Tongue (tissue), 2 donors: ENCODE results near the gene GCGR. TPM values are rescaled to one million over a fixed set of nuclear protein-coding genes. Genes with fewer than 3 reads are reported as not detected.

Source experiments
- DNase-seq: peaks from one replicate; pipeline ENCODE4 v3.0.0-alpha.2; 2015
- total RNA-seq: library from RNA; depleted of rRNA; stranded (reverse); fragments of >200 nt; gene quantifications from one replicate; pipeline ENCODE4 v1.2.3, GENCODE V29; 2014

The GCGR gene
- total RNA-seq, 1 donor from 2014 or later = not detected

DNA sequence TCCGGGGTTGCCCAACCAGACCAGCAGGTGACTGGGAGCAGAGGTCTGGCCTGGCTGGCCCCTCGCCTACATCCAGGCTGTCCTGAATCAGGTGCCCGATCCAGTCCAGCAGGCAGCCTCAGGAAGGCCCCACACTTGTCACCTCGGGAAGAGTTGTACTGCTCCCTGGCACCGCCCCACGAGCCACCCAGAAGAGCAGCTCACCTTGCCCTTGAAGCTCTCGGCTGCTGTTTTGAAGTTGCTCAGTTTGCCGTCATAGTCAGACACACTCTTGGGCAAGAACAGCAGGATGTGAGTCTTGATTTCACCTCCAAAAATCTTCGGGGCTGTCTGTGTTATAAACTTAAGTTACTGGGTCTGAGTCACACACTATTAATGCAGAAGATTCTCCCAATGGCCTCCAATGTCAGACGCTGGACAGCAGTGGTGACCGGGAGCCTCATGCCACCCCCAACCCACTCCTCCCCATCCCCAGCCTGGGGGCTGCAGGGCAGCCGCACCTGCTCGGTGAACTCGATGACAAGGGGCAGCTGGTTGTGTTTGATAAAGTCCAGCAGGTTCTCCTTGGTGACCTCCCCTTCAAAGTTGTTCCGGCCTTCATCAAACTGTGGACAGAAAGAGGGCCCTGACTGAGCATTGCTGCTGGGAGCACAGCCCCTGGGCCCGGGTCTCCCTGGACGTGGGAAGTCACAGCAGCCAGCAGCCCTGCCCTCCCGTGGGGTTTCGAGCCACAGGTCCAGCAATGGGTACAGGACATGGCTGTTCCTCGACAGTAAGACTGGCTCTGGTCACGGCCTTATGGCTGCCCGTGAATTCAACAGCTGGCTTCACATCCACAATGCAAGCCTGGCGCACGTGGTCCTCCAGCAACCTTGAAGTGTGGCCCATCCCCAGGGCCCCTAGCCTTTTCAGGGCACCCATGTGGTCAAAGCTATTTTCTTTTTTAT is 43.1 kb downstream of the GCGR start:
- DNase-seq = no peak

DNA sequence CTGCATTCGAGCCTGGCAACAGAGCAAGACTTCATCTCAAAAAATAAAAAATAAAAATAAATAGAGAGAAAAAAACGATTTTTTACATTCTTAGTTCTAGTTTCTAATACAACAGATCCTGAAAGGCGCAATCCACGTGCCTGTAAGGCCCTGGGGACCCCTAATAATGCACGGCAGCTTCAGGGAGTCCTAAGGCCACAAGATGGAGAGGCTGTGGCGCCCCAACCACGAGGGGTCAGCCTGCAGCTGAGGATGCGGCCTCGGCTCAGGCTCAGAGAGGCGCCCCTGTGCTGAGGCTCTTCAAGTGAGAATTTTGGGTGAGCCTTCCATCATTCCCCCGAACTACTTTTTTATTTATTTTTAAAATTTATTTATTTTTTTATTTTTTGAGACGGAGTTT is 45.5 kb downstream of the GCGR start:
- DNase-seq = no peak

DNA sequence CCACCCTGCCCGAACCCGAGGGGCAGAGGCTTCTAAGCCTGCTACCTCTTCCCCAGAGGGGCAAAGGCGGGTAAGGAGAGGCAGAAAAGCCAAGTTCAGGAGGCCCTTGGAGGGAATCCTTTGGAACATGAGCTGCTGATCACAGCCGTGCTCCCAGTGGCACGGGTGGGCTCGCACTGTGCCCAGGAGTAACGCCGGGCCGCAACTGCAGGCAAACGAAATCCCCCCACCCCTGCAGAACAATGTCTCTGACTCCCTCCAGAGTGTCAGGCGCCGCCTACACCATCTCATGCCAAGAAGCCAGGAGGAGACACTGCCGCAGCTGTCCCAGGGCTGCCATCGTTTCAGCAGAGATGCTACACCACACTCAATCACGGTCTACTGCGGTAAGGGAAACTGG is 47.5 kb downstream of the GCGR start:
- no peak for DNase-seq

DNA sequence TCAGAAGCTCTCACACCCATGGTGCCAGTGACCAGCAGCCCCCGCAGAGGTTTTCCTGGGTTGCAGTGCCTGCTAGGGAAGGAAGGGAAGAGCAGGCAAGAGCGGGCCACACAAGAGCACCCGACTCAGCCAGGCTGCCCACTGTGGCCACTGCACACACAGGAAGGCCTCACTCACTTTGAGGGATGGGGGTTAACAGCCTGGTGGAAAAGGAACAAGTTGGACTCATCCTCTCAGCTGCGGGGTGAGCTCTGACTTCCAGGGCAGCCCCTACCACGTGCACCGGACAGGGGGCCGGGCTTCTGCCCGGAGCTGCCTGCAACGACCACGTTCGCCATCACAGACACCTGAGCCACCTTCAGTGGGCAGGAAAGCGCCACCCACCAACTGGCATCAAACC is 48.3 kb downstream of the GCGR start:
- DNase-seq = no peak

DNA sequence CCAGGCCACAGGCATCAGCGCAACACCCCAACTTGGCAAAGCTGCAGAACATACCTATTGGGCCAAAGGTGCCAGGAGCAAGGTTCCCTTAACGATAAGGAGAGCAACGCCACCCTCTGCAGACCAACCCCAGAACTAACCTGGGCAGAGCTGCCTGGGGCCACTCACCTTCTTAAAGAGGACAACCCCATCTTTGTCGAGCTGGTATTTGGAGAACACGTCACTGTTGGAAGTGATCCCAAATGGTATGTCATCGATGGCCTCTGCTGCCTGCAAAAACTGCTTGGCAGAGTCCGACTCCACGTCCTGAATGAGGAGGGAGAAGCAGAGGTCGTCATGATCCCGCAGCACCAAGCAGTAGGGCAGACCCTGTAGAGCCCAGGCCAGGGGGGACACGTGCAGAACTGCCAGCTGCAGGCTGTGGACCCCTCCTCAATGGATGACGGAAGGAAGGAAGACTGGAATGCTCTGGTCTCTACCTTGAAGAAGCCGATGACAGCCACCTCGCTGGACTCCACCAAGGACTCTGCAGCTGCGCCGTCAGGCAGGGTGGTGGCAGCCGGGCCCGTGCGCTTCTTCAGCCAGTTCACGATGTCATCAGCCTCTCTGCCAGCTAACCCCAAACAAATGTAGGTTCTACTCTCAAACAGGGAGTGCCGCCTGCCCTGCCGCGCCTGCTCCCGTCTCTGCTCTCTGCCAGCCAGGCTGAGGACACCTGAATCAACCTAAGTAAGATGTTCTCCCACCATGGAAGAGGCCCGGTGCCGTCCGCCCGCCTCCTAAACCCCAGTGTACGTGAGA is 51.2 kb downstream of the GCGR start:
- DNase-seq = no peak

DNA sequence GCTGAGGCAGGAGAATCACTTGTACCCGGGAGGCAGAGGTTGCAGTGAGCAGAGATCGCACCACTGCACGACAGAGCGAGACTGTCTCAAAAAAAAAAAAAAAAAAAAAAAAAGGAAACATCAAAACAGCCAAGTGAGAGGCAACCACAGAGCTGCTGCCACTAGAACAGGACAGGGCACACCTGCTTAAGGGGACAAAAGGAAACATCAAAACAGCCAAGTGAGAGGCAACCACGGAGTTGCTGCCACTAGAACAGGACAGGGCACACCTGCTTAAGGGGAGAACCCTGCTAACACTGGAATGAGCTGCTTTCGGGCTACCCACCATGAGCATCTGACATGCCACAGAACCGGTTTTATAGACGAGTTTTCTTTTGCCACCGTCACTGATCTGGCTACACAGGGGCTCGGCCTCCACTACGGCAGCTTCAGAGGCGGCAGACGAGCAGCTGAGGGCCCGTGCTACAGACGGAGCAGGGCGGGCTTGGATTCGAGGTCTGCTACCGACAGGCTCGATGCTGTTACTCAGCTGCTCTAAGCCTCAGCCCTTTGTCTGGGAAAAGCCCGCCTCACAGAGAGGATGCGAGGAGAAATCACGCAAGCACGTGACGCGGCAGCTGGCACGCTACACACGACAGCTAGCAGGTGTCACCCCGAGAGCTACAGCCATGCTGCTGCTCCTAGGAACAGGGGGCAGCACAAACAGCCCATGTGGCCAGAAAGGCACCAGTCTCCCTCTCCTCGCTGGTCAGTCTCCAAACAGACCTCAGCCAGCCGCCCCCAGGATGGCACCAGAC is 54.4 kb downstream of the GCGR start:
- peak; percentile 53 for DNase-seq

DNA sequence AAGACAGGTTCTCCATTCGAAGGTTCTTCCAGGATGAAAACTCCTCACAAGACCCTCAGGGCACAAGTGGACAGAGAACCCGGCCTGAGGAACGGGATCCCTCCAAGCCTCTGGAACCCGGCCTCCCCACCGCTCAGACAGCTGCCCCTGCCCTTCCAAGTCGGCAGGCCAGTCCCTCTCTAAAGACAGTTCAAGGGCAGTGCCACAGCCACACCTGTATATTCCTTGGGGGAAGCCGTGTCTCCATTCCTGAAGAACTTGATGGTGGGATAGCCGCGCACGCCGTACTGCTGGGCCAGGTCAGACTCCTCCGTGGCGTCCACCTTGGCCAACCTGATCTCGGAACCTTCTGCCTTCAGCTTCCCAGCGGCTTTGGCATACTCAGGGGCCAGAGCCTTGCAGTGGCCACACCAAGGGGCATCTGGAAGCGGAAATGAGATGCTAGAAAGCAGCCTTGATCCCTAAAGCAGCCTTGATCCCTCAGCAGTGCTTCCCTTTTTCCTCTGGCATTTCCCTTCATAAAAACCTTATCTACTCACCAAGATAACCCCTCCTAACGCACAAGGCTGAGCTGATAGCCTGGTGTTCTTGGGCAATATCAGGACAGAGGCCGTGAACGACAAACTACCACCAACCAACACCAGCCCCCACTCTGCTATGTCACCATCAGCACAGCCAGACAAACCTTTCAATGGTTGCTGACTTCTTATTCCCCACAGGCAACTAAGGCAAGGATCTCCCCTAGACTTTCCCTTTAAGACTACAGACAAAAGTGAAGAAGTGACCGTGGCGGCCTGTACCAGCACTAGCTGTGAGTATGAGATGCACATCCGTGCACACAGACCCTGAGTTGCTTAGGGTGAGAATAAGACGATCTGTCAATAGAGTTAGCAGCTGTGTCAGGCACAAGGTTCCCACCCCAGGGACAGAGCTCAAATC is 55.3 kb downstream of the GCGR start:
- no peak for DNase-seq

DNA sequence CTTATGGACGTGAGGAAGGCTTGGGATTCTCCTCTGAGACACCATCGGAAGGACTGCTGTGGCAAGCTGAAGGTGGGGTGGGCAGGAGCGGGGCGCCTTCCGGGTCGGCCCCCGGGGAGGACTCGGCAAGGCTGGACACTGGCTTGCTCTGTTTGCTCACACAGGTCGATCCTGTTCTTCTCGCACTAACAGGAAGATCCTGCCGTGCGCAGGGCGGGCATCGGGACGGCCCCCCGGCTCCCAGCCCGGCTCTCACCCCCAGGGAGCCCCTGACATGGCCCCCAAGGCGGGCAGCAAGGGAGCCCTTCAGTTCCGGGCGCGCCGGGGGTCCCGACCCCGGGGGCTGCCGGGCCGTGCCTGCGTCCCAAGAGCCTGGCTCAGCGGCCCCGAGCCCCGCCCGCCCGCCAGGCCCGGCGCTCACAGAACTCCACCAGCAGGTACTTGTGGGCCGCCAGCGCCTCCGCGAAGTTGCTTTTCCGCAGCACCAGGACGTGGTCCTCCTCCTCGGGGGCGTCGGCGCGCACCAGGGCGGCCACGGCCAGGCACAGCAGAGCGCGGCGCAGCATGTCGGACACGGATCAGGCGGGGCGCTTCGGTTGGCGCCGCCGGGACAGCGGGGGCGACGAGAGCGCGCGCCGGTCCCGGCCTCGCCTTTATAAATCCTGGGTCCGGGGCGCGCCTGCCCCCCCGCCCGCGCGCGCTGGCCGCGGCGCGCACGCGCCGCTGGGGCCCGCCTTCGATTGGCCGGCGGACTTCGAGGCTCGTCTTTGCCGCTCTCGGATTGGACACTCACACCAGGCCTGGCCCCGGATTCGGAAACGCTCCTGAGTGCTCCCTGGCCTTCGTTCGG is 56.2 kb downstream of the GCGR start, which contains the start of gene P4HB:
P4HB (minus strand) TSS at position 630 of the 850 bp plus-strand sequence; CDS start at position 566, 64 bp downstream.
- no peak for DNase-seq

DNA sequence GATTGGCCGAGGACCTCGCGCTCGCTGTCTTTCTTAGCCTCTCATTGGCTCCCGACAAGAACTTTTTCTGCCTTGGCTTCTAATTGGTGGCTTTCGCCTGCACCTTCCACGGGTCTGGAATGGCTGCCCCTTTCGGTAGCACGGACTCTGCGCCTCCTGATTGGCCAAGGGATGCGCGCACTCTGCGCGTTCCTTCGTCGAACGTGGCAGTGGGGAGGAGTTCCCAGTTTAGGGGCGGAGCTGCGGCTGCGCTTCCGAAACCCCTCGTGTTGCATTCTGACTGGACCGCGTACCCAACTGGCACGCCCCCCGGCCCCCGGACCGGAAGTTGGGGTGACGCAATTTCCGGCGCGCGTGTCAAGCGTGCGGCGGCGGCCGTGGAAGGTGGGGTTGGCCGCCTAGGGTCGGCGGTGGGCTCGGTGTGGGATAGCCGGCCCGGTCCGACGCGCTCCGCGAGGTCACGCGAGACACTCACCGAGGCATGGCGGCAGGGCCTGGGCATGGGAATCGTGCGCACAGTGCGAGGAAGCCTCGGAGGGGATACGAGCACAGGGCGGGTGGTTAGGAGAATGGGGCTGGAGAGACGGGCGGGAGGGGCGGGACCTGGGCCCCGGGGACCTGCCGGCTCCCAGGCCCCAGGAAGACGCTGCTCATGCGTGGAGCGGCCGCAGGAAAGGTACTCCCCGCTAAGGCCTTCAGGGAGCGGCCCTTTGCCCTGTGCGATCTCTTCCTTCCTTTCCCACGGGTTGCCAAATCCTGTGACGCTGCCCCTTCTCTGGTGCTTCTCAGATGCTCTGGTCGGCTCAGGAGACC is 57.0 kb downstream of the GCGR start:
- peak; percentile 100 for DNase-seq

DNA sequence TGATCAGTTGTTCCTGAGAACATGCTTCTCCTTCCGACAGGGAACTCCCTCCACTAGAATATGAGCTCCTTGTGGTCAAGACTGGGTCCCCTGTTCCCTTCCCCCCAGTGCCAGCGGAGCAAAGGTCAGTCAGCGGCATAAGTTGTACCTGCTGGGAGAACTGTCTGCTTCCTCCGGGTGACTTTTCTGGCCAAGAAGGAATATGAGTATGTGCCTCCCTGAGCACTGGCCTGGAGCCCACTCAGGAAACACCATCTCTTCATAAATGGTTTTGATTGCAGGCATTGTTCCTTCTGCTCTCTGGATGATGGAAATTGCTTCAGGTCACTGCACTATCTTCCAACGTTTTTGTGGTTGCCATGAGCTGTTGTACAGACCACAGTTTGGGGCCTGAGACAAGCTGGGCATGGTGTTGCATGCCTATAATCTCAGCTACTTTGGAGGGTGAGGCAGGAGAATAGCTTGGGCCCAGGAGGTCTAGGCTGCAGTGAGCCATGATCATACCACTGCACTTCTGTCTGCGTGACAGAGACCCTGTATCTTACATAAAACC is 59.2 kb downstream of the GCGR start:
- no peak for DNase-seq

Other genes with a start within 250 kb of the GCGR start
- gene NPLOC4, start 167.0 kb upstream of the GCGR start, total RNA-seq = 50.7 TPM
- 1.0 TPM for gene TSPAN10, start 167.0 kb upstream of the GCGR start, total RNA-seq
- not detected for gene PDE6G, start 147.6 kb upstream of the GCGR start, total RNA-seq
- gene OXLD1, start 137.5 kb upstream of the GCGR start, total RNA-seq = 6.3 TPM
- gene CCDC137, start 137.4 kb upstream of the GCGR start, total RNA-seq = 5.6 TPM
- 32.1 TPM for gene ARL16, start 120.4 kb upstream of the GCGR start, total RNA-seq
- gene HGS, start 120.1 kb upstream of the GCGR start, total RNA-seq = 31.7 TPM
- 12.2 TPM for gene MRPL12, start 100.8 kb upstream of the GCGR start, total RNA-seq
- 10.6 TPM for gene SLC25A10, start 91.9 kb upstream of the GCGR start, total RNA-seq
- 111 TPM for gene MCRIP1, start 29.1 kb downstream of the GCGR start, total RNA-seq
- 11.9 TPM for gene PPP1R27, start 30.9 kb downstream of the GCGR start, total RNA-seq
- 389 TPM for gene P4HB, start 56.4 kb downstream of the GCGR start, total RNA-seq
- gene ARHGDIA, start 67.2 kb downstream of the GCGR start, total RNA-seq = 78.2 TPM
- 80.6 TPM for gene ALYREF, start 87.4 kb downstream of the GCGR start, total RNA-seq
- 144 TPM for gene ANAPC11, start 87.6 kb downstream of the GCGR start, total RNA-seq
- gene NPB, start 98.1 kb downstream of the GCGR start, total RNA-seq = 1.0 TPM
- gene PCYT2, start 107.2 kb downstream of the GCGR start, total RNA-seq = 10.5 TPM
- 9.1 TPM for gene SIRT7, start 114.0 kb downstream of the GCGR start, total RNA-seq
- gene MAFG, start 123.6 kb downstream of the GCGR start, total RNA-seq = 15.3 TPM
- 60.1 TPM for gene PYCR1, start 133.2 kb downstream of the GCGR start, total RNA-seq
- 51.9 TPM for gene MYADML2, start 143.1 kb downstream of the GCGR start, total RNA-seq
- 1.9 TPM for gene NOTUM, start 157.0 kb downstream of the GCGR start, total RNA-seq
- 21.7 TPM for gene ASPSCR1, start 173.5 kb downstream of the GCGR start, total RNA-seq
- gene CENPX, start 218.7 kb downstream of the GCGR start, total RNA-seq = 31.2 TPM
- 8.5 TPM for gene LRRC45, start 219.2 kb downstream of the GCGR start, total RNA-seq
- gene RAC3, start 227.5 kb downstream of the GCGR start, total RNA-seq = 7.4 TPM
- gene DCXR, start 233.5 kb downstream of the GCGR start, total RNA-seq = 36.7 TPM
- 35.7 TPM for gene RFNG, start 247.7 kb downstream of the GCGR start, total RNA-seq
- 70.5 TPM for gene GPS1, start 247.7 kb downstream of the GCGR start, total RNA-seq